Tibial artery (tissue), 4 donors: ENCODE results near the gene FRMD4A.

ENCODE experiments used
- DNase-seq, 2 donors: peaks; one replicate each; pipeline ENCODE4 v3.0.0-alpha.2; 2019
- H3K27ac ChIP-seq, 2 donors: fragments of 200-600 bp; sonication (generic) in 1 of 2; 1 replicate in 1 of 2; 2 replicates in 1 of 2; pipeline ENCODE4 v1.5.1; 2018 to 2019; ENCODE audit warnings: mild to moderate bottlenecking in 1 of 2
- H3K27me3 ChIP-seq, 2 donors: fragments of 200-600 bp; sonication (generic) in 1 of 2; one replicate each; pipeline versions ENCODE4 v1.5.1 to v1.6.0; 2016 to 2019
- H3K36me3 ChIP-seq, 3 donors: fragments of 200-600 bp; sonication (generic) in 2 of 3; one replicate each; pipeline ENCODE4 v1.5.1; 2016 to 2019; ENCODE audit warnings: mild to moderate bottlenecking in 2 of 3
- H3K4me1 ChIP-seq, 4 donors: fragments of 200-600 bp; sonication (generic) in 2 of 4; 1 replicate in 3 of 4; 2 replicates in 1 of 4; pipeline ENCODE4 v1.5.1; 2016 to 2019
- H3K4me3 ChIP-seq, 2 donors: fragments of 200-600 bp; sonication (generic) in 1 of 2; 1 replicate in 1 of 2; 2 replicates in 1 of 2; pipeline ENCODE4 v1.5.1; 2018 to 2019; ENCODE audit warnings: mild to moderate bottlenecking in 2 of 2
- H3K9me3 ChIP-seq, 3 donors: fragments of 200-600 bp; sonication (generic) in 1 of 3; one replicate each; pipeline ENCODE4 v1.5.1; 2016 to 2019
- intact Hi-C: fragments of 100-400 bp; cut with DNase I; formaldehyde crosslinking; loops from one replicate; pipeline ENCODE4 v1.15.0; 2023; ENCODE audit warnings: low total_unique reads
- TF ChIP-seq, protein P1 (sequence below), 2 experiments: fragments of 200-600 bp in 1 of 2; fragments of 450-650 bp in 1 of 2; IDR thresholded peaks; one replicate each; pipeline ENCODE4 v1.5.1; 2017 to 2019; ENCODE audit warnings: antibody characterized with exemption in 2 of 2, mild to moderate bottlenecking in 1 of 2, moderate library complexity in 1 of 2

FRMD4A gene

DNA sequence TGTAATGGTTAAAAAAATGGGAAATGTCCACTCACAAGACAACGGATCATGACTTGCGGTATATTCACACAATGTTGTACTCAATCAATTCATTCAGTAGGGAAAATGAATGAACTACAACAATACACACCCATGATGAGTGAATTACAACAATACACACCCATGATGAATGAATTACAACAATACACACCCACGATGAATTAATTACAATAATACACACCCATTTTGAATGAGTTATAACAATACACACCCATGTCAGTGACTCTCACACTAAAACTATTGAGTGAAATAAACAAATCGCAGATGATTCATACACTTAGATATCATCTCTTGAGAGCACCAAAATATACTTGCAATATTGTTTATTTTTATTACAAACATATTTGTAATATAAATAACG lies 174.6 kb downstream of the FRMD4A start:
- TF ChIP-seq, protein P1, sequence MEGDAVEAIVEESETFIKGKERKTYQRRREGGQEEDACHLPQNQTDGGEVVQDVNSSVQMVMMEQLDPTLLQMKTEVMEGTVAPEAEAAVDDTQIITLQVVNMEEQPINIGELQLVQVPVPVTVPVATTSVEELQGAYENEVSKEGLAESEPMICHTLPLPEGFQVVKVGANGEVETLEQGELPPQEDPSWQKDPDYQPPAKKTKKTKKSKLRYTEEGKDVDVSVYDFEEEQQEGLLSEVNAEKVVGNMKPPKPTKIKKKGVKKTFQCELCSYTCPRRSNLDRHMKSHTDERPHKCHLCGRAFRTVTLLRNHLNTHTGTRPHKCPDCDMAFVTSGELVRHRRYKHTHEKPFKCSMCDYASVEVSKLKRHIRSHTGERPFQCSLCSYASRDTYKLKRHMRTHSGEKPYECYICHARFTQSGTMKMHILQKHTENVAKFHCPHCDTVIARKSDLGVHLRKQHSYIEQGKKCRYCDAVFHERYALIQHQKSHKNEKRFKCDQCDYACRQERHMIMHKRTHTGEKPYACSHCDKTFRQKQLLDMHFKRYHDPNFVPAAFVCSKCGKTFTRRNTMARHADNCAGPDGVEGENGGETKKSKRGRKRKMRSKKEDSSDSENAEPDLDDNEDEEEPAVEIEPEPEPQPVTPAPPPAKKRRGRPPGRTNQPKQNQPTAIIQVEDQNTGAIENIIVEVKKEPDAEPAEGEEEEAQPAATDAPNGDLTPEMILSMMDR (IDR thresholded peaks at IDR 0.05), result no peak
- no peaks in the 10 kb centered on the region for H3K4me1 ChIP-seq
- intact Hi-C loops, result no loop called here
- H3K27ac ChIP-seq, result no peak overlapping the region
- no peaks in the 10 kb centered on the region for H3K36me3 ChIP-seq
- H3K4me3 ChIP-seq, result no peak overlapping the region
- peaks cover 0 to 40% of the 10 kb centered on the region in 2 donors for H3K27me3 ChIP-seq
- peaks cover 0 to 11% (median 5%) of the 10 kb centered on the region in 3 donors for H3K9me3 ChIP-seq
- DNase-seq, result no peak

GRCh38 chr10:14153570-14154055 lies 177.1 kb downstream of the FRMD4A start:
- Histone ChIP-seq H3K27me3 (peaks cover 0 to 45% of the 10 kb centered on the region in 2 donors), H3K36me3 (no peaks in the 10 kb centered on the region), H3K4me3 (no peak overlapping the region), H3K9me3 (peaks cover 0 to 11% (median 5%) of the 10 kb centered on the region in 3 donors), H3K27ac (no peak overlapping the region), H3K4me1 (no peaks in the 10 kb centered on the region)
- intact Hi-C loops, result no loop called here
- TF ChIP-seq, protein P1 (IDR thresholded peaks at IDR 0.05), result no peak
- DNase-seq, result no peak

DNA sequence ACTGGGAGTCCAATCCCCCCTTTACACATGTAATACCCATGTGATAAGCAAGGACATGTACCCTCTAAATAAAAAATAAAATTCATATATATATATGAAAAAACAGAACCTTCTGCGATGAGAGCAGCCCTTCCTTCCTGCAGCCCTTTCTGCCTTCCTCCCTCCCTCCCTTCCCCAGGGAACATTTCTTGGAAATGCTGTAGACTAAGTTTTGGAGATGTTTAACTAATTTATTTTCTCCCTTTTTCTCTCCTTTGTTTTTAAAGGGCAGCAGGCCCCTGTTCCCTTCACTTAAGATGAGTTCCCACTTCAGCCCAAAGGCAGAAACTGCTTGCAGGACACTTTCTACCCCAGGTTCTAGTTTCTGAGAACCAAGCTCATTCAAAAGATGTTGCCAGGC lies 179.2 kb downstream of the FRMD4A start:
- H3K27ac ChIP-seq, result no peak overlapping the region
- peaks cover 0 to 11% (median 5%) of the 10 kb centered on the region in 3 donors for H3K9me3 ChIP-seq
- peaks cover 0 to 29% of the 10 kb centered on the region in 2 donors for H3K27me3 ChIP-seq
- no peaks in the 10 kb centered on the region for H3K4me1 ChIP-seq
- H3K36me3 ChIP-seq, result no peaks in the 10 kb centered on the region
- no peak overlapping the region for H3K4me3 ChIP-seq
- intact Hi-C loops, result no loop called here
- TF ChIP-seq, protein P1 (IDR thresholded peaks at IDR 0.05), result no peak
- no peak for DNase-seq

GRCh38 chr10:14150526-14150925 lies 180.2 kb downstream of the FRMD4A start:
- intact Hi-C loops, result no loop called here
- H3K36me3 ChIP-seq, result no peaks in the 10 kb centered on the region
- no peak overlapping the region for H3K4me3 ChIP-seq
- H3K27ac ChIP-seq, result no peak overlapping the region
- H3K9me3 ChIP-seq, result peaks cover 0 to 7% (median 5%) of the 10 kb centered on the region in 3 donors
- peaks cover 0 to 29% of the 10 kb centered on the region in 2 donors for H3K27me3 ChIP-seq
- H3K4me1 ChIP-seq, result no peaks in the 10 kb centered on the region
- DNase-seq, result no peak
- TF ChIP-seq, protein P1 (IDR thresholded peaks at IDR 0.05), result no peak

- H3K27ac ChIP-seq, result no peak overlapping the region
- intact Hi-C loops, result no loop called here
- H3K9me3 ChIP-seq, result no peaks in the 10 kb centered on the region
- no peak overlapping the region for H3K4me3 ChIP-seq
- H3K4me1 ChIP-seq, result no peaks in the 10 kb centered on the region
- TF ChIP-seq, protein P1 (IDR thresholded peaks at IDR 0.05), result no peak
- H3K27me3 ChIP-seq, result peaks cover 0 to 19% of the 10 kb centered on the region in 2 donors
- DNase-seq, result no peak
- no peaks in the 10 kb centered on the region for H3K36me3 ChIP-seq
Observed at GRCh38 chr10:14146501-14146900, 184.2 kb downstream of the FRMD4A start.

GRCh38 chr10:14146025-14146424 lies 184.7 kb downstream of the FRMD4A start:
- H3K9me3 ChIP-seq, result no peaks in the 10 kb centered on the region
- TF ChIP-seq, protein P1 (IDR thresholded peaks at IDR 0.05), result no peak
- H3K36me3 ChIP-seq, result no peaks in the 10 kb centered on the region
- DNase-seq, result no peak
- peaks cover 0 to 23% of the 10 kb centered on the region in 2 donors for H3K27me3 ChIP-seq
- H3K27ac ChIP-seq, result no peak overlapping the region
- no peak overlapping the region for H3K4me3 ChIP-seq
- no peaks in the 10 kb centered on the region for H3K4me1 ChIP-seq
- intact Hi-C loops, result no loop called here
